Gastrocnemius medialis (tissue), 4 donors: ENCODE results near the gene CCND2.

Experiments
- POLR2A ChIP-seq, 2 donors: fragments of 450-650 bp; IDR thresholded peaks; one replicate each; pipeline ENCODE4 v1.6.1; 2017; ENCODE audit warnings: antibody characterized with exemption in 2 of 2, mild to moderate bottlenecking in 2 of 2, moderate library complexity in 2 of 2
- TF ChIP-seq, protein P1 (sequence below), 5 experiments: fragments of 450-650 bp in 3 of 5; fragments of 200-600 bp in 2 of 5; sonication (generic) in 2 of 5; IDR thresholded peaks in 4 of 5; conservative IDR thresholded peaks in 1 of 5; 1 replicate in 4 of 5; 2 replicates in 1 of 5; pipeline ENCODE4 v1.5.1; 2016 to 2019; ENCODE audit warnings: antibody characterized with exemption in 5 of 5, mild to moderate bottlenecking in 3 of 5, moderate library complexity in 3 of 5

DNA sequence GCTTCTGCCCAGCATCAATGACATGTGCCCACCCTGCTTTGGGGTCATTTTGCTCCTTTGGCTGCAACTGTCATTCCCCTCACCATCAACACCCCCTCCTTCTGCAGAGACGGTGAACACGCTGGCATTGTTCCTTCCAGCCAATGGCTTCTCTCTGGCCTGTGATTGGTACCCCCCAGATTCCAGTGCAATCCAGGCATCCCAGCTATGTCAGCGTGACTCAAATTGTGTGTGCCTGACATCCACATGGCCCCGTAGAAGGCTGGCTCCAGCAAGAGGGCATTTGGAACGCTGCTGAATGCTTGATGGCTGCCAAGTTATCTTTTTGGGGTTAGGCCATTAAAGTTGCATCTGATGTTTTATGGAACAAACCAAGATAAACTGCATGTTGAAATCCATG, 21.0 kb upstream of the CCND2 start:
- no peak for TF ChIP-seq POLR2A (IDR thresholded peaks at IDR 0.05)
- TF ChIP-seq, protein P1, sequence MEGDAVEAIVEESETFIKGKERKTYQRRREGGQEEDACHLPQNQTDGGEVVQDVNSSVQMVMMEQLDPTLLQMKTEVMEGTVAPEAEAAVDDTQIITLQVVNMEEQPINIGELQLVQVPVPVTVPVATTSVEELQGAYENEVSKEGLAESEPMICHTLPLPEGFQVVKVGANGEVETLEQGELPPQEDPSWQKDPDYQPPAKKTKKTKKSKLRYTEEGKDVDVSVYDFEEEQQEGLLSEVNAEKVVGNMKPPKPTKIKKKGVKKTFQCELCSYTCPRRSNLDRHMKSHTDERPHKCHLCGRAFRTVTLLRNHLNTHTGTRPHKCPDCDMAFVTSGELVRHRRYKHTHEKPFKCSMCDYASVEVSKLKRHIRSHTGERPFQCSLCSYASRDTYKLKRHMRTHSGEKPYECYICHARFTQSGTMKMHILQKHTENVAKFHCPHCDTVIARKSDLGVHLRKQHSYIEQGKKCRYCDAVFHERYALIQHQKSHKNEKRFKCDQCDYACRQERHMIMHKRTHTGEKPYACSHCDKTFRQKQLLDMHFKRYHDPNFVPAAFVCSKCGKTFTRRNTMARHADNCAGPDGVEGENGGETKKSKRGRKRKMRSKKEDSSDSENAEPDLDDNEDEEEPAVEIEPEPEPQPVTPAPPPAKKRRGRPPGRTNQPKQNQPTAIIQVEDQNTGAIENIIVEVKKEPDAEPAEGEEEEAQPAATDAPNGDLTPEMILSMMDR (IDR thresholded peaks at IDR 0.05 in 4 of 5, conservative IDR thresholded peaks at IDR 0.05 in 1 of 5), result no peak
